ENCODE results near the gene SLC35G6.

- TF ChIP-seq, protein P1, sequence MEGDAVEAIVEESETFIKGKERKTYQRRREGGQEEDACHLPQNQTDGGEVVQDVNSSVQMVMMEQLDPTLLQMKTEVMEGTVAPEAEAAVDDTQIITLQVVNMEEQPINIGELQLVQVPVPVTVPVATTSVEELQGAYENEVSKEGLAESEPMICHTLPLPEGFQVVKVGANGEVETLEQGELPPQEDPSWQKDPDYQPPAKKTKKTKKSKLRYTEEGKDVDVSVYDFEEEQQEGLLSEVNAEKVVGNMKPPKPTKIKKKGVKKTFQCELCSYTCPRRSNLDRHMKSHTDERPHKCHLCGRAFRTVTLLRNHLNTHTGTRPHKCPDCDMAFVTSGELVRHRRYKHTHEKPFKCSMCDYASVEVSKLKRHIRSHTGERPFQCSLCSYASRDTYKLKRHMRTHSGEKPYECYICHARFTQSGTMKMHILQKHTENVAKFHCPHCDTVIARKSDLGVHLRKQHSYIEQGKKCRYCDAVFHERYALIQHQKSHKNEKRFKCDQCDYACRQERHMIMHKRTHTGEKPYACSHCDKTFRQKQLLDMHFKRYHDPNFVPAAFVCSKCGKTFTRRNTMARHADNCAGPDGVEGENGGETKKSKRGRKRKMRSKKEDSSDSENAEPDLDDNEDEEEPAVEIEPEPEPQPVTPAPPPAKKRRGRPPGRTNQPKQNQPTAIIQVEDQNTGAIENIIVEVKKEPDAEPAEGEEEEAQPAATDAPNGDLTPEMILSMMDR (IDR thresholded peaks at IDR 0.05) = no peak
- TF ChIP-seq POLR2A (IDR thresholded peaks at IDR 0.05) = no peak
These were observed 40.4 kb upstream of the SLC35G6 start for GRCh38 chr17:7440834-7441195.
